ENCODE data around the gene CLK2.
A peak's percentile ranks its signal among the peaks of the same experiment; 100 is the strongest.

CLK2 gene

GRCh38 chr1:155261493-155261851, 11.8 kb downstream of the CLK2 start:
- peak in 1 of 2 experiments; percentile 26 for DNase-seq (ENCODE audit: low read depth in 1 of 2, low spot score in 1 of 2)
- H3K4me3 ChIP-seq (replicated peaks; ENCODE audit: insufficient read depth, low read length) = peak overlapping the region; percentile 82
- H3K27me3 ChIP-seq (ENCODE audit: insufficient read depth, poor library complexity, severe bottlenecking) = no peaks in the 10 kb centered on the region
- peak overlapping the region; percentile 80 for H3K27ac ChIP-seq (replicated peaks)
- no peak for TF ChIP-seq SPI1 (IDR thresholded peaks at IDR 0.05; ENCODE audit: borderline replicate concordance, low read depth)
- no peak for TF ChIP-seq CTCF (IDR thresholded peaks at IDR 0.05; ENCODE audit: insufficient read depth, low read length)
- no peak for TF ChIP-seq REST (IDR thresholded peaks at IDR 0.05; ENCODE audit: insufficient replicate concordance, low read depth)
- no peak for TF ChIP-seq POLR2AphosphoS5 (IDR thresholded peaks at IDR 0.05; ENCODE audit: low read depth)
- TF ChIP-seq GABPA (IDR thresholded peaks at IDR 0.05; ENCODE audit: low read depth) = peak; percentile 75

GRCh38 chr1:155260276-155260675, 13.0 kb downstream of the CLK2 start:
- DNase-seq (ENCODE audit: low read depth in 1 of 2, low spot score in 1 of 2) = no peak
- H3K27me3 ChIP-seq (ENCODE audit: insufficient read depth, poor library complexity, severe bottlenecking) = no peaks in the 10 kb centered on the region
- no peak overlapping the region for H3K4me3 ChIP-seq (replicated peaks; ENCODE audit: insufficient read depth, low read length)
- no peak overlapping the region for H3K27ac ChIP-seq (replicated peaks)
- TF ChIP-seq CTCF (IDR thresholded peaks at IDR 0.05; ENCODE audit: insufficient read depth, low read length) = no peak
- no peak for TF ChIP-seq SPI1 (IDR thresholded peaks at IDR 0.05; ENCODE audit: borderline replicate concordance, low read depth)
- no peak for TF ChIP-seq REST (IDR thresholded peaks at IDR 0.05; ENCODE audit: insufficient replicate concordance, low read depth)
- TF ChIP-seq POLR2AphosphoS5 (IDR thresholded peaks at IDR 0.05; ENCODE audit: low read depth) = no peak
- TF ChIP-seq GABPA (IDR thresholded peaks at IDR 0.05; ENCODE audit: low read depth) = no peak

GRCh38 chr1:155256058-155256852, 17.0 kb downstream of the CLK2 start:
- DNase-seq (ENCODE audit: low read depth in 1 of 2, low spot score in 1 of 2) = no peak
- no peak for TF ChIP-seq GABPA (IDR thresholded peaks at IDR 0.05; ENCODE audit: low read depth)
- TF ChIP-seq CTCF (IDR thresholded peaks at IDR 0.05; ENCODE audit: insufficient read depth, low read length) = no peak
- no peak for TF ChIP-seq POLR2AphosphoS5 (IDR thresholded peaks at IDR 0.05; ENCODE audit: low read depth)
- no peak for TF ChIP-seq SPI1 (IDR thresholded peaks at IDR 0.05; ENCODE audit: borderline replicate concordance, low read depth)
- TF ChIP-seq REST (IDR thresholded peaks at IDR 0.05; ENCODE audit: insufficient replicate concordance, low read depth) = no peak
- Histone ChIP-seq H3K27me3 (ENCODE audit: insufficient read depth, poor library complexity, severe bottlenecking) (no peaks in the 10 kb centered on the region), H3K27ac (replicated peaks) (no peak overlapping the region), H3K4me3 (replicated peaks; ENCODE audit: insufficient read depth, low read length) (no peak overlapping the region)

All from HL-60 (cell line).